Neural progenitor cell (in vitro differentiated cells): ENCODE data around the gene SLC19A1. TPM values are rescaled to one million over a fixed set of nuclear protein-coding genes. Genes with fewer than 3 reads are reported as not detected.

Experiments
- DNase-seq: peaks from one replicate; pipeline ENCODE4 v3.0.0-alpha.2; 2016; ENCODE audit warnings: low spot score
- H2AFZ ChIP-seq: fragments of 200-600 bp; sonication (generic); replicated peaks from 2 replicates; pipeline ENCODE4 v1.6.1; 2016; ENCODE audit warnings: antibody characterized with exemption
- H3F3A ChIP-seq: fragments of 200-600 bp; sonication (generic); 2 replicates; pipeline ENCODE4 v1.6.1; 2016; ENCODE audit warnings: antibody characterized with exemption, low read depth
- H3K27ac ChIP-seq: fragments of 200-600 bp; sonication (generic); 2 replicates; pipeline ENCODE4 v1.5.1; 2016; ENCODE audit warnings: mild to moderate bottlenecking
- H3K27me3 ChIP-seq: fragments of 200-600 bp; sonication (generic); 2 replicates; pipeline ENCODE4 v1.6.1; 2016; ENCODE audit warnings: mild to moderate bottlenecking, moderate library complexity
- H3K36me3 ChIP-seq: fragments of 200-600 bp; sonication (generic); 2 replicates; pipeline ENCODE4 v1.5.1; 2016
- H3K4me1 ChIP-seq: fragments of 200-600 bp; sonication (generic); 2 replicates; pipeline ENCODE4 v1.6.1; 2016; ENCODE audit warnings: mixed run types
- H3K4me2 ChIP-seq: fragments of 200-600 bp; sonication (generic); 2 replicates; pipeline ENCODE4 v1.6.1; 2016
- H3K4me3 ChIP-seq: fragments of 200-600 bp; sonication (generic); 2 replicates; pipeline ENCODE4 v1.5.1; 2016
- H3K79me2 ChIP-seq: fragments of 200-600 bp; sonication (generic); 2 replicates; pipeline ENCODE4 v1.6.1; 2016; ENCODE audit warnings: low read depth
- H3K9ac ChIP-seq: fragments of 200-600 bp; sonication (generic); 2 replicates; pipeline ENCODE4 v1.6.1; 2016
- H3K9me3 ChIP-seq: fragments of 200-600 bp; sonication (generic); 2 replicates; pipeline ENCODE4 v1.5.1; 2016; ENCODE audit warnings: low read depth
- H4K20me1 ChIP-seq: fragments of 200-600 bp; sonication (generic); 2 replicates; pipeline ENCODE4 v1.6.1; 2016; ENCODE audit warnings: low read depth
- H3K27ac Mint-ChIP-seq: 3 replicates; pipeline ENCODE4 v1.8.0; 2021; ENCODE audit warnings: mixed read lengths
- H3K27me3 Mint-ChIP-seq: 2 replicates; pipeline ENCODE4 v1.8.0; 2022; ENCODE audit warnings: low read depth, mild to moderate bottlenecking, inconsistent platforms, moderate library complexity, mixed read lengths; ENCODE audit not compliant: insufficient read depth
- H3K36me3 Mint-ChIP-seq: 3 replicates; pipeline ENCODE4 v1.8.0; 2021; ENCODE audit warnings: mixed read lengths
- H3K4me1 Mint-ChIP-seq: 3 replicates; pipeline ENCODE4 v1.8.0; 2021; ENCODE audit warnings: mixed read lengths
- H3K4me3 Mint-ChIP-seq: 3 replicates; pipeline ENCODE4 v1.8.0; 2021; ENCODE audit warnings: mild to moderate bottlenecking, moderate library complexity, mixed read lengths
- H3K9me3 Mint-ChIP-seq: 3 replicates; pipeline ENCODE4 v1.8.0; 2020; ENCODE audit warnings: mixed read lengths
- CTCF ChIP-seq: fragments of 200-600 bp; sonication (generic); IDR thresholded peaks from 2 replicates; pipeline ENCODE4 v1.5.1; 2017; ENCODE audit warnings: antibody characterized with exemption, mild to moderate bottlenecking
- EZH2 ChIP-seq: fragments of 200-600 bp; sonication (generic); IDR thresholded peaks from 2 replicates; pipeline ENCODE4 v1.6.1; 2017; ENCODE audit warnings: antibody characterized with exemption, mild to moderate bottlenecking, moderate library complexity
- EZH2phosphoT487 ChIP-seq: fragments of 200-600 bp; sonication (generic); IDR thresholded peaks from 2 replicates; pipeline ENCODE4 v1.6.1; 2017; ENCODE audit warnings: antibody characterized with exemption
- total RNA-seq: library from RNA; depleted of rRNA; stranded (reverse); fragments of >200 nt; gene quantifications from 2 replicates; pipeline ENCODE4 v1.2.3, GENCODE V29; 2015; ENCODE audit warnings: low replicate concordance

The SLC19A1 gene
- total RNA-seq, 1 donor from 2014 or later = 7.7 TPM

DNA sequence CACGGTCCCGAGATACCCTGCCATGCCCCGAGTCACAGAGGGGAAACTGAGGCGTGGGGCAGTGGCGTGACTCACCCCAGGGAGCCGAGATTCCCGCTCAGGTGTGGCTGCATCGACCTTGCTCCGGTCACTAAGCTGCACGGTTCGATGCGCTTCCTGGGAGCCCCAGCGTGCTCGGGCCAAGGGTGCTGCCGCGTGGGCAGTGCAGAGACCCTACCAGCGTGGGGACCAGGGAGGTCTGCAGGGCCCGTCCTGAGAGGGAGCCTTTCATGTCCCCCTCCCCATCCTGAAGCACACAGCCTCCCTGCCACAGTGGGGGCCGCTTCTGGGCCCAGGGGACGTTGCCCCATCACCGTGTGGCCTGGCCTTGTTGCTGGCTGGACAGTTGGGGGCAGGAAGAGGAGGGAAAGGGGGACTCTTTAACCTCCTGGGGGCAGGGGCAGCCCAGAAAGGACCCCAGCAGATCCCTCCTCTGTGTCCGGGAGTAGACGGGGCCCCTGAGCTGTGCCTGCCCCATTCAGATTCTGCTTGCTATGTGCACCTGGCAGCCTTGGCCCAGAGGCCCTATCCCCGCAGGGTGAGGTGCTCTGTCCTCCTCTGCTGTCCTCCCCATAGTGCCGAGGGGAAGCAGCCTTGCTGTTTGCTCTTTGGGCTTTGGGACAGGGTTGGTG lies 84.9 kb downstream of the SLC19A1 start:
- Mint-ChIP-seq H3K36me3 (peaks cover 15% of the 10 kb centered on the region), H3K27me3 (peaks cover 6% of the 10 kb centered on the region), H3K9me3 (peaks cover 17% of the 10 kb centered on the region), H3K4me1 (peaks cover 6% of the 10 kb centered on the region), H3K27ac (no peak overlapping the region), H3K4me3 (no peak overlapping the region)
- DNase-seq = no peak
- H3K79me2 ChIP-seq = peaks cover 47% of the 10 kb centered on the region
- H2AFZ ChIP-seq = no peak overlapping the region
- peaks cover 4% of the 10 kb centered on the region for H3K9me3 ChIP-seq
- no peaks in the 10 kb centered on the region for H3K27me3 ChIP-seq
- no peak overlapping the region for H3K9ac ChIP-seq
- no peaks in the 10 kb centered on the region for H3K4me1 ChIP-seq
- no peak overlapping the region for H3K4me3 ChIP-seq
- H4K20me1 ChIP-seq = peaks cover 52% of the 10 kb centered on the region
- no peak overlapping the region for H3K27ac ChIP-seq
- H3K4me2 ChIP-seq = no peak overlapping the region
- TF ChIP-seq CTCF (no peak), EZH2phosphoT487 (no peak), EZH2 (no peak)
- peaks cover 10% of the 10 kb centered on the region for H3F3A ChIP-seq
- peaks cover 3% of the 10 kb centered on the region for H3K36me3 ChIP-seq

DNA sequence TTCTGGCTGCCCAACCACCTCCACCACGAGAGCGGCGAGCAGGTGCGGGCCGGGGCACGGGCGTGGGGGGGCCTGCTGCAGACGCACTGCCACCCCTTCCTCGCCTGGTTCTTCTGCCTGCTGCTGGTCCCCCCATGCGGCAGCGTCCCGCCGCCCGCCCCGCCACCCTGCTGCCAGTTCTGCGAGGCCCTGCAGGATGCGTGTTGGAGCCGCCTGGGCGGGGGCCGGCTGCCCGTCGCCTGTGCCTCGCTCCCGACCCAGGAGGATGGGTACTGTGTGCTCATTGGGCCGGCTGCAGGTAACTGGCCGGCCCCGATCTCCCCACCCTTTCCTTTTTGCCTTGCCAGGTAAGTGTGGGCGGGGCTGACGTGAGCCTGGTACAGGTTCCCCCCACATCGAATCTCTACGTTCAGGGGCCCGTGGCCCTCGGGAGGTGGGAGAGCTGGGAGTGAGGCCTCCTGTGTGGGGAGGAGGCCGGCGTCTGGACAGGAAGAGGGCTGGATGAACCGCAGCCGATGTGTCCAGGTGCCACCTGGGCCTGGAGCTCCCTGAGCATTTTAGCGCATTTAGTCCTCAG lies 85.6 kb downstream of the SLC19A1 start:
- H3K4me1 Mint-ChIP-seq = peaks cover 6% of the 10 kb centered on the region
- H3K4me3 Mint-ChIP-seq = no peak overlapping the region
- Histone ChIP-seq H3K79me2 (peaks cover 43% of the 10 kb centered on the region), H3K27me3 (no peaks in the 10 kb centered on the region), H3K36me3 (no peaks in the 10 kb centered on the region), H3F3A (peaks cover 16% of the 10 kb centered on the region), H3K4me2 (no peak overlapping the region), H3K4me3 (no peak overlapping the region), H3K9ac (no peak overlapping the region), H3K27ac (no peak overlapping the region), H4K20me1 (peaks cover 52% of the 10 kb centered on the region), H2AFZ (no peak overlapping the region), H3K4me1 (no peaks in the 10 kb centered on the region), H3K9me3 (no peaks in the 10 kb centered on the region)
- H3K27ac Mint-ChIP-seq = no peak overlapping the region
- DNase-seq = no peak
- peaks cover 10% of the 10 kb centered on the region for H3K36me3 Mint-ChIP-seq
- TF ChIP-seq EZH2 = no peak
- no peak for TF ChIP-seq EZH2phosphoT487
- TF ChIP-seq CTCF = no peak
- H3K27me3 Mint-ChIP-seq = peaks cover 6% of the 10 kb centered on the region
- H3K9me3 Mint-ChIP-seq = peaks cover 11% of the 10 kb centered on the region

DNA sequence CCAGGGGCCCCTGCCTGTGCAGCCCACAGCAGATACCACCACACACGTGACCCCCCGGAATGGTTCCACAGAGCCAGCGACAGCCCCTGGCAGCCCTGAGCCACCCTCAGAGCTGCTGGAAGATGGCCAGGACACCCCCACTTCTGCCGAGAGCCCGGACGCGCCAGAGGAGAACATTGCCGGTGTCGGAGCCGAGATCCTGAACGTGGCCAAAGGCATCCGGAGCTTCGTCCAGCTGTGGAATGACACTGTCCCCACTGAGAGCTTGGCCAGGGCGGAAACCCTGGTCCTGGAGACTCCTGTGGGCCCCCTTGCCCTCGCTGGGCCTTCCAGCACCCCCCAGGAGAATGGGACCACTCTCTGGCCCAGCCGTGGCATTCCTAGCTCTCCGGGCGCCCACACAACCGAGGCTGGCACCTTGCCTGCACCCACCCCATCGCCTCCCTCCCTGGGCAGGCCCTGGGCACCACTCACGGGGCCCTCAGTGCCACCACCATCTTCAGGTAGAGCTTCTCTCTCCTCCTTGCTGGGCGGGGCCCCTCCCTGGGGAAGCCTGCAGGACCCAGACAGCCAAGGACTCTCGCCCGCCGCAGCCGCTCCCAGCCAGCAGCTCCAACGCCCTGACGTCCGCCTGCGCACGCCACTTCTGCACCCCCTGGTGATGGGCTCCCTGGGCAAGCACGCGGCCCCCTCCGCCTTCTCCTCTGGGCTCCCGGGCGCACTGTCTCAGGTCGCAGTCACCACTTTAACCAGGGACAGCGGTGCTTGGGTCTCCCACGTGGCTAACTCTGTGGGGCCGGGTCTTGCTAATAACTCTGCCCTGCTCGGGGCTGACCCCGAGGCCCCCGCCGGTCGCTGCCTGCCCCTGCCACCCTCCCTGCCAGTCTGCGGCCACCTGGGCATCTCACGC lies 86.3 kb downstream of the SLC19A1 start:
- Mint-ChIP-seq H3K36me3 (peaks cover 5% of the 10 kb centered on the region), H3K27me3 (peaks cover 6% of the 10 kb centered on the region), H3K9me3 (peaks cover 5% of the 10 kb centered on the region), H3K4me3 (no peak overlapping the region), H3K27ac (no peak overlapping the region), H3K4me1 (peaks cover 6% of the 10 kb centered on the region)
- no peak overlapping the region for H3K9ac ChIP-seq
- no peak overlapping the region for H3K27ac ChIP-seq
- peaks cover 21% of the 10 kb centered on the region for H3F3A ChIP-seq
- H4K20me1 ChIP-seq = peaks cover 56% of the 10 kb centered on the region
- DNase-seq = no peak
- H3K4me3 ChIP-seq = no peak overlapping the region
- no peaks in the 10 kb centered on the region for H3K36me3 ChIP-seq
- peaks cover 36% of the 10 kb centered on the region for H3K79me2 ChIP-seq
- H2AFZ ChIP-seq = no peak overlapping the region
- H3K27me3 ChIP-seq = no peaks in the 10 kb centered on the region
- no peaks in the 10 kb centered on the region for H3K9me3 ChIP-seq
- no peak for TF ChIP-seq EZH2
- TF ChIP-seq CTCF = no peak
- no peak for TF ChIP-seq EZH2phosphoT487
- H3K4me2 ChIP-seq = no peak overlapping the region
- H3K4me1 ChIP-seq = no peaks in the 10 kb centered on the region
